Esophagus muscularis mucosa (tissue), 4 donors: ENCODE results near the gene SMG6. TPM values are rescaled to one million over a fixed set of nuclear protein-coding genes. Genes with fewer than 3 reads are reported as not detected.

Experiments used
- small RNA-seq, 3 donors: library from RNA; depleted of rRNA; stranded (forward); fragments of <200 nt; gene quantifications; one replicate each; pipeline ENCODE3, GENCODE V24; 2016
- total RNA-seq, 4 donors: library from RNA; depleted of rRNA; stranded (reverse); fragments of >200 nt; gene quantifications; one replicate each; pipeline versions ENCODE4 v1.1.0 to v1.2.1, GENCODE V29; 2016

Gene SMG6
- total RNA-seq, 4 donors from 2014 or later = 38.2 to 67.7 (median 47.7) TPM

Small RNAs within 50 kb of the gene (small RNA-seq; reads per million reads assigned to genes)
- gene AC090617.6 (0 reads per million in 3 donors), gene AC090617.7 (0 reads per million in 3 donors), gene AC090617.8 (0 reads per million in 3 donors), gene AC090617.9 (0 reads per million in 3 donors), gene MIR132 (11.9 to 15.7 (median 12.8) reads per million in 3 donors), gene MIR212 (4.4 to 6.5 (median 4.9) reads per million in 3 donors), gene OVCA2 (0 reads per million in 3 donors), gene RN7SL624P (0 reads per million in 3 donors), gene SNORD91A (2,260 to 3,312 (median 2,871) reads per million in 3 donors), gene SNORD91B (373 to 437 (median 411) reads per million in 3 donors)

Other genes starting within 250 kb of the SMG6 start
- gene HIC1, start 248.7 kb downstream of the SMG6 start, total RNA-seq = 10 to 100 TPM; 48.6 to 86.4 (median 54.9) TPM
- 10 to 100 TPM; 14.4 to 19.6 (median 15.5) TPM for gene SRR, start 165 bp upstream of the SMG6 start, total RNA-seq
- 10 to 100 TPM; 49.0 to 57.2 (median 55.1) TPM for gene TSR1, start 32.7 kb upstream of the SMG6 start, total RNA-seq
- gene SGSM2, start 33.7 kb upstream of the SMG6 start, total RNA-seq = 10 to 100 TPM; 32.0 to 72.2 (median 37.8) TPM
- 10 to 100 TPM; 10.8 to 17.4 (median 13.8) TPM for gene MNT, start 97.3 kb upstream of the SMG6 start, total RNA-seq
- 10 to 100 TPM; 18.9 to 28.8 (median 24.5) TPM for gene METTL16, start 208.1 kb upstream of the SMG6 start, total RNA-seq